ENCODE data around the gene PRRX1.

DNA sequence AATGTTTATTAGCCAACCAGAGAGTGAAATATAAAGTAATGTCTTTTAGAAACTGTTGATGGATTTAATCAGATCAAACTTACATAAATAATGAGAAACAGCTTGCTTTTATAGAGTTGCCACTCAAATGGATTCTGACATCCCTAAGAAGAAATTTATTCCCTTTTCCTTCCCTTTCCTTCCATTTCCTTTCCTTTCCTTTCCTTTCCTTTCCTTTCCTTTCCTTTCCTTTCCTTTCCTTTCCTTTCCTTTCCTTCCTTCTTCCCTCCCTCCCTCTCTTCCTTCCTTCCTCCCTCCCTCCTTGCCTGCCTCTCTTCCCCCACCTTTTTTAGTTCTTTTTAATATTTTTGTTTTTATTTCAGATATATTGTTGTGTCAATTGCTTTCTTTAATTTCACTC lies 27.3 kb downstream of the PRRX1 start:
- TF ChIP-seq ZNF274 (IDR thresholded peaks at IDR 0.05; ENCODE audit: low read depth, low read length) (no peak), YY1 (IDR thresholded peaks at IDR 0.05; ENCODE audit: insufficient read depth, insufficient read length) (no peak)
